ENCODE data around the gene CCDC92.

Gene CCDC92

GRCh38 chr12:123907726-123908476 is 64.7 kb downstream of the CCDC92 start:
- DNase-seq: no peak

GRCh38 chr12:123906711-123907420 is 65.8 kb downstream of the CCDC92 start:
- no peak for DNase-seq

GRCh38 chr12:123905319-123905925 is 67.2 kb downstream of the CCDC92 start:
- peak; percentile 61 for DNase-seq

GRCh38 chr12:123903301-123904065 is 69.1 kb downstream of the CCDC92 start:
- no peak for DNase-seq

- peak; percentile 9 for DNase-seq
Observed at GRCh38 chr12:123902821-123903220, 69.8 kb downstream of the CCDC92 start.

- DNase-seq: no peak
Observed at GRCh38 chr12:123900871-123901376, 71.7 kb downstream of the CCDC92 start.

- no peak for DNase-seq
Observed at GRCh38 chr12:123899368-123899767, 73.3 kb downstream of the CCDC92 start.

GRCh38 chr12:123898673-123899072 is 74.0 kb downstream of the CCDC92 start:
- no peak for DNase-seq

- DNase-seq: no peak
Observed at GRCh38 chr12:123897221-123897620, 75.4 kb downstream of the CCDC92 start.

GRCh38 chr12:123896767-123897166 is 75.9 kb downstream of the CCDC92 start:
- no peak for DNase-seq

- no peak for DNase-seq
Observed at GRCh38 chr12:123895451-123895850, 77.2 kb downstream of the CCDC92 start.

- no peak for DNase-seq
Observed at GRCh38 chr12:123894823-123895345, 77.7 kb downstream of the CCDC92 start.

GRCh38 chr12:123893276-123893675 is 79.4 kb downstream of the CCDC92 start:
- no peak for DNase-seq

- DNase-seq: no peak
Observed at GRCh38 chr12:123892853-123893252, 79.8 kb downstream of the CCDC92 start.

GRCh38 chr12:123892180-123892559 is 80.5 kb downstream of the CCDC92 start:
- DNase-seq: no peak

- DNase-seq: no peak
Observed at GRCh38 chr12:123891516-123892179, 81.0 kb downstream of the CCDC92 start.

- DNase-seq: no peak
Observed at GRCh38 chr12:123891011-123891410, 81.6 kb downstream of the CCDC92 start.

GRCh38 chr12:123890536-123890902 is 82.1 kb downstream of the CCDC92 start:
- DNase-seq: no peak

- DNase-seq: no peak
Observed at GRCh38 chr12:123889848-123890535, 82.6 kb downstream of the CCDC92 start.

- no peak for DNase-seq
Observed at GRCh38 chr12:123888989-123889388, 83.6 kb downstream of the CCDC92 start.

GRCh38 chr12:123886931-123887582 is 85.6 kb downstream of the CCDC92 start:
- DNase-seq: no peak
